Measurements from ENCODE around the gene POM121L2.

The POM121L2 gene

DNA sequence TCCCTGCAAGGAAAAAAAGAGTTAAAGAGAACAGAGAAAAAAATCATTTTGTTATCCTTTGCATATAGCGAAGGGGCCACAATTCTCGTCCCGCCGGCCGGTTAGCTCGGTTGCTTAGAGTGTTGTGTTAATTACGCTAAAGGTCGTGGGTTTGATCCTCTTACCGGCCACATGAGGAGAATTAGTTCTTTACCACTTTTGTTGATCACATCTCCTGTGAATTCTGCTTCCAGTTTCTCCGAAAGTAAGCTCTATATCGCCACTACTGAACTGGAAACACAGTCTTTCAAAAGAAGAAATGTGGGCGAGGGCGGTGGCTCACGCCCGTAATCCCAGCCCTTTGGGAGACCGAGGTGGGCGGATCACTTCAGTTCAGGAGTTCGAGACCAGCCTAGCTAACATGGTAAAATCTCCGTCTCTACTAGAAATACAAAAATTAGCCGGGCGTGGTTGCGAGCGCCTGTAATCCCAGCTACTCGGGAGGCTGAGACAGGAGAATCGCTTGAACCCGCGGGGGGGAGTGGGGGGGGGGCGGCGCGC lies 51.2 kb downstream of the POM121L2 start:
- peaks cover 11 to 98% (median 23%) of the 10 kb centered on the region in 5 experiments for H3K27me3 ChIP-seq (replicated peaks in 2 of 5; ENCODE audit: control insufficient read depth in 4 of 5, insufficient read depth in 5 of 5, low read length in 4 of 5)
- no peak overlapping the region for H3K4me3 ChIP-seq (ENCODE audit: control insufficient read depth in 1 of 7, extremely low read depth in 1 of 7, insufficient read depth in 4 of 7, low read depth in 2 of 7, low read length in 6 of 7)
- no peaks in the 10 kb centered on the region for H3K4me1 ChIP-seq (ENCODE audit: control extremely low read depth in 1 of 4, control insufficient read depth in 4 of 4, insufficient read depth in 4 of 4, low read length in 3 of 4)
- no peak overlapping the region for H3K27ac ChIP-seq (ENCODE audit: insufficient read depth in 1 of 2, low read depth in 1 of 2, low read length in 2 of 2, poor library complexity in 1 of 2, severe bottlenecking in 2 of 2)
- H3K36me3 ChIP-seq (ENCODE audit: control insufficient read depth in 4 of 4, insufficient read depth in 4 of 4, low read length in 3 of 4), result no peaks in the 10 kb centered on the region
- DNase-seq, result no peak
- ChIA-PET CTCF (interaction anchor here (1.7 kb wide), 1 partner anchor 9 kb away, joined by 4 read pairs; no protein-coding TSS in a partner anchor), POLR2A (no interaction called here)
- peaks cover 0 to 11% (median 2%) of the 10 kb centered on the region in 5 experiments for H3K9me3 ChIP-seq (ENCODE audit: control extremely low read depth in 1 of 5, control insufficient read depth in 4 of 5, insufficient read depth in 2 of 5, low read depth in 1 of 5, low read length in 4 of 5)
- 15% methylated on average over 25 of the region's 30 CpGs for WGBS (ENCODE audit: insufficient coverage)

GRCh38 chr6:27260369-27260768 lies 51.7 kb downstream of the POM121L2 start:
- 17% methylated on average over 20 of the region's 21 CpGs for WGBS (ENCODE audit: insufficient coverage)
- H3K27me3 ChIP-seq (replicated peaks in 2 of 5; ENCODE audit: control insufficient read depth in 4 of 5, insufficient read depth in 5 of 5, low read length in 4 of 5), result peaks cover 11 to 98% (median 26%) of the 10 kb centered on the region in 5 experiments
- ChIA-PET POLR2A (no interaction called here), CTCF (interaction anchor here (1.7 kb wide), 1 partner anchor 8 kb away, joined by 4 read pairs; no protein-coding TSS in a partner anchor)
- H3K4me3 ChIP-seq (ENCODE audit: control insufficient read depth in 1 of 7, extremely low read depth in 1 of 7, insufficient read depth in 4 of 7, low read depth in 2 of 7, low read length in 6 of 7), result no peak overlapping the region
- DNase-seq, result no peak
- peaks cover 0 to 11% (median 2%) of the 10 kb centered on the region in 5 experiments for H3K9me3 ChIP-seq (ENCODE audit: control extremely low read depth in 1 of 5, control insufficient read depth in 4 of 5, insufficient read depth in 2 of 5, low read depth in 1 of 5, low read length in 4 of 5)
- no peaks in the 10 kb centered on the region for H3K36me3 ChIP-seq (ENCODE audit: control insufficient read depth in 4 of 4, insufficient read depth in 4 of 4, low read length in 3 of 4)
- no peaks in the 10 kb centered on the region for H3K4me1 ChIP-seq (ENCODE audit: control extremely low read depth in 1 of 4, control insufficient read depth in 4 of 4, insufficient read depth in 4 of 4, low read length in 3 of 4)
- no peak overlapping the region for H3K27ac ChIP-seq (ENCODE audit: insufficient read depth in 1 of 2, low read depth in 1 of 2, low read length in 2 of 2, poor library complexity in 1 of 2, severe bottlenecking in 2 of 2)

All from common myeloid progenitor, CD34-positive (primary cell).